ENCODE results near the gene RETN.

The RETN gene

DNA sequence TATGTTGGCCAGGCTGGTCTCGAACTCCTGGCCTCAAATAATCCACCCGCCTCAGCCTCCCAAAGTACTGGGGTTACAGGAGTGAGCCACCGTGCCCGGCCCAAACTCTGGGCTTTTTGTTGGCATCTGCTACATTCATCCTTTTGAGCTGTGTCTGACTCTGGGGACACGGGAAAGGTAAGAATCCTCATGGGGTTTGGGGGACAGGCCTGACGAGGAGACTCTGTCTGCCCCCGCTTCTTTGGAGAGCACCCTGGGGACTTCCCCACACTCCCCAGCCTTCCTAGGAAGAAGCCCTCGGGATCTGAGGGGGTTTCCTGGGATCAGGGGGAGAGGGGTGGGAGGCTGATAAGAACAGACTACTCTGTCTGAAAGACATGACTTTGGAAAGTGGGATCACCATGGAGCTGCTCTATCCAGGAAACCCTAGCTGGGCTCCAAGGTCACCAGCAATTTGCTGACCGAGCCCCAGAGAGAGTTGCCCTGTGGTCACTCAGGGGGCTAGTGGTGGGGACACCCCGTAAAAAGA is 41.1 kb downstream of the RETN start:
- no peak for DNase-seq

GRCh38 chr19:7710616-7711015 is 41.8 kb downstream of the RETN start:
- no peak for DNase-seq

DNA sequence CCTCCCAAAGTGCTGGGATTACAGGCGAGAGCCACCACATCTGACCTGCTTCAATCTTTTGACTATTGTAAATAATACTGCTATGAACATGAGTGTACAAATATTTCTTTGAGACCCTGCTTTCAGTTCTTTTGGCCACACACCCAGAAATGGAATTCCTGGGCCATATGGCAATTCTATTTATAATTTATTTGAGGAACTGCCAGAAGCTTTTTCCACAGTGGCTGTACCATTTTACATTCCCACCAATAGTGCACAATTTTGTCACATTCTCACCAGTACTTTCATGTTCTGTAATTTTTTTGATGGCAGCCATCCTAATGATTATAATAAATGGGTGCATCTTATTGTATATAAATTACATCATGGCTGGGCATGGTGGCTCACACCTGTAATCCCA is 46.8 kb downstream of the RETN start:
- DNase-seq: peak; percentile 45

GRCh38 chr19:7716762-7717161 is 47.9 kb downstream of the RETN start:
- DNase-seq: no peak

DNA sequence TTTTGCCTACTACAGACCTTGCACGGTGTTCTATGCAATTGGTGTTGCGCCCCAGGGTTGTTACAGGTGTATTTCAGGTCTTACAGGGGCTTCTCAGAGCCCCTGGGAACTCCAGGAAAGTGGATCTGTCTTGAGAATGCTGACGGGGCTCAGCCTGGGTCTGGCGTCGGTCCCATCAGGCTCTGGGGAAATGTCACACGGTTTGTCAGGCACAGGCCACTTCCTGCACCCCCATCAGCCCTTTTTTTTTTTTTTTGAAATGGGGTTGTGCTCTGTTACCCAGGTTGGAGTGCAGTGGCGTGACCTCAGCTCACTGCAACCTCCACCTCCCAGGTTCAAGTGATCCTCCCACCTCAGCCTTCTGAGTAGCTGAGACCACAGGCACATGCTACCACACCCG is 49.8 kb downstream of the RETN start:
- no peak for DNase-seq

Data from MV-4-11 (cell line).